ENCODE data around the gene CHEK2.
"Not testable (repeated sequence)": the region's sequence is repeated elsewhere in the genome, so short reads cannot be mapped to it uniquely, and the experiment has no call there.

Gene CHEK2

DNA sequence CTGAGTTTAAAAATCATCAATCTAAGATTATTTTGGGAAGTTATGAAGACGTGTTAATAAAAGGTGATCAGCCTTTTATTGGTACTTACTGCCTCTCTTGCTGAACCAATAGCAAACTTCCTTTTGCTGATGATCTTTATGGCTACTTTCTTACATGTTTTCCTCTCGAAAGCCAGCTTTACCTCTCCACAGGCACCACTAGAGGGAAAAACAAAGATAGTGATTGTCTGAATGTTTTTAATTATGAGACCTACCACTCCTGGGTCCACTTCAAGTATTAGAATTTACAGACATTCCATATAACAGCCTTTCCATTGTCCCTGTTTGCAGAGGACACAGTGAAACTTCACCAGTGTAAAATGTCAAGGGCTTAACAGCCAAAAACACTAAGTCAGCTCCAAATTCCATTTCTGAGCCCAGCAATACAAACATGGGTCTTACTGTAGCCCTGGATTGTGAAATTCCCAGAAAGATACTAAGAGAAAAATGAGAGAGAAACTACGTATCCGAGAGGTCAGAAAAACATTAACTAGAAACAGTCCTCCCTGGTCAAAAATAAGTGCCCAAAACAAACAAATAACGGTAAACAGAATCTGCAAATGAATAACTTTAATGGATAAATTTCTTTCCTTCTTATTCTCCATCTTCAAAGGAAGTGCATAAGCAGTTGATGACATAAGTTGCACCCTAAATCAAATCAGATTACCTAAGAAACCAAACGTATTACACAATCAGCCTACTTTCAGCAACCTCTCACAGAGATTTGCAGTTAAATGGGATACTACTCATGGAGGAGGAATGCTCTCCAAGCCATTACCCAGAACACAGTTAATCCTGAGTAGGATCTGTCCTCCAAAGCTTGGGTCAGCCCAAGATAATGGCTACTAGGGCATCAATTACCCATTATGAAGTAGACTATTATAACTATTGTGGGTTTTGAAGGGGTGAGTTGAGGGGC lies 29.5 kb downstream of the CHEK2 start:
- H3K4me1 ChIP-seq (ENCODE audit: insufficient read depth, low read length), result no peaks in the 10 kb centered on the region
- no peaks in the 10 kb centered on the region for H3K9me3 ChIP-seq (ENCODE audit: insufficient read depth, low read depth, low read length)
- no peaks in the 10 kb centered on the region for H3K27me3 ChIP-seq (ENCODE audit: insufficient read depth, low read length)
- H3K9ac ChIP-seq (ENCODE audit: low read depth, low read length), result no peak overlapping the region
- H3K36me3 ChIP-seq (ENCODE audit: insufficient read depth, low read length), result peaks cover 70% of the 10 kb centered on the region
- H3K4me3 ChIP-seq (ENCODE audit: low read length), result no peak overlapping the region
- 90% methylated on average over 6 of the region's 6 CpGs for WGBS
- H3K27ac ChIP-seq (ENCODE audit: low read depth, low read length), result no peak overlapping the region

DNA sequence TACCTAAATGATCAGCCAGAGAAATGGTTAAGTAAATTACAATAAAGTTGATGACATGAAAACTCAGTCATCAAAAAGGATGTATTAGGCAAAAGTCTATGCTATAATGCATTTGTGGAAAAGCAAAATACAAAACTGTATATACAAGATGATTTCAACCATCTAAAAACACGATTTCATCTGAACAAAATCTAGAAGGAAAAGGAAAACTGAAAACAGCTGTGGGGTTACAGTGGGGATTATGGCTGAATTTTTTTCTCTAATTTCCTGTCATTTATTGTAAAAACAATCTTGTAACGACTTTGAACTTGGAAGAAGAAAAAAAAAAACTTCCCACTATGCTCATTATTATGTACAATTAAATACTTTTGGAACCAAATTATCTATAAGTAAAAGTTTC lies 30.3 kb downstream of the CHEK2 start:
- Histone ChIP-seq H3K4me1 (ENCODE audit: insufficient read depth, low read length) (no peaks in the 10 kb centered on the region), H3K36me3 (ENCODE audit: insufficient read depth, low read length) (peaks cover 71% of the 10 kb centered on the region), H3K4me3 (ENCODE audit: low read length) (no peak overlapping the region), H3K27ac (ENCODE audit: low read depth, low read length) (no peak overlapping the region), H3K9me3 (ENCODE audit: insufficient read depth, low read depth, low read length) (no peaks in the 10 kb centered on the region), H3K9ac (ENCODE audit: low read depth, low read length) (no peak overlapping the region), H3K27me3 (ENCODE audit: insufficient read depth, low read length) (no peaks in the 10 kb centered on the region)
- WGBS, result no CpG with 5 or more reads among the region's 2 CpGs

DNA sequence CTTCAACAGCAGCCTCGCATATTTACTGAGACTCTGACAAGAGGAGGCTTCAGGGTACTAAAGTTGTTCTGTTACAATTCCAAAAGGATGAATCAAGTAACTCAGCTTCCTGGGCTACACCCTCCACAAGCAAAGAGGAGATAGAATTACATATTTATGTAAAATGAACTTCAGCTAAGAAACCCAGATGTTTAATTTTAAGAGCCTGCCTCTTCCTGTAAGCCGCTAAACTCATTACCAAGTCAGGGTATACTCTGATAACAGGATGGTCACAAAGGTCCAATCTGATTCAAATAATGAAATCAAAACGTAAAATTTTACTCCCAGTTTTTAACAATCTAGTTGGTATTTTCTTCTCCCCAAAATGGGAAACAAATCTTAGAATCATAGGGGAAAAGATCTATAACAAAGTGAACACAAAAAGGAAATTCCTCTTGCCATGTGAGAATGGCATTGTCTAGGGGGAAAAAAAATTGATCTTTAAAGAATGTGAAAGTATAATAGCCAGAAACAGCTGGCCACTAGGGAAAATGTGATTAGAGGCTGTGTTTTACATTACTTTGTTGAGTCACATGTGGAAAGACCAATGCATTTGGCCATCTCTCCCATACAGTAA lies 30.9 kb downstream of the CHEK2 start:
- H3K4me3 ChIP-seq (ENCODE audit: low read length), result no peak overlapping the region
- H3K27ac ChIP-seq (ENCODE audit: low read depth, low read length), result no peak overlapping the region
- no peaks in the 10 kb centered on the region for H3K27me3 ChIP-seq (ENCODE audit: insufficient read depth, low read length)
- H3K9me3 ChIP-seq (ENCODE audit: insufficient read depth, low read depth, low read length), result no peaks in the 10 kb centered on the region
- peaks cover 77% of the 10 kb centered on the region for H3K36me3 ChIP-seq (ENCODE audit: insufficient read depth, low read length)
- H3K4me1 ChIP-seq (ENCODE audit: insufficient read depth, low read length), result no peaks in the 10 kb centered on the region
- H3K9ac ChIP-seq (ENCODE audit: low read depth, low read length), result no peak overlapping the region
- 96% methylated on average over 3 of the region's 3 CpGs for WGBS

DNA sequence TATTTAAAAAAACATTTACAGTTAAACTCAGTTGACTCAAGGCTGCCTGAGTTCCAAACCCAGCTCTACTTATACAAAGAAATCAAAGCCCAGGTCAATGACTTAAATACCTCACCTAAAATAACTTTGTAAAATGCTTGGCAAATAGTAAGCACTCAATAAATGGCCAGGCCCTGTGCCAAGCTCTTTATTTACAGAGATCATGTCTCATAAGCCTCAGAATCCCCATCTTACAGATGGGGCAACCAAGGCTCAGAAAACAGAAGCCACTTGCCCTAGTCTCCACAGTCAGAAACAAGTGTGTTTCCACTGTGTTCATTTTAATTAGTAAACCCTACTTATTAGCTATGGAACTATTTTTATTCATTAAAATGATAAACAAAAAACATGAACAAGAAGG lies 31.5 kb downstream of the CHEK2 start:
- no peak overlapping the region for H3K9ac ChIP-seq (ENCODE audit: low read depth, low read length)
- no peak overlapping the region for H3K27ac ChIP-seq (ENCODE audit: low read depth, low read length)
- H3K4me1 ChIP-seq (ENCODE audit: insufficient read depth, low read length), result no peaks in the 10 kb centered on the region

DNA sequence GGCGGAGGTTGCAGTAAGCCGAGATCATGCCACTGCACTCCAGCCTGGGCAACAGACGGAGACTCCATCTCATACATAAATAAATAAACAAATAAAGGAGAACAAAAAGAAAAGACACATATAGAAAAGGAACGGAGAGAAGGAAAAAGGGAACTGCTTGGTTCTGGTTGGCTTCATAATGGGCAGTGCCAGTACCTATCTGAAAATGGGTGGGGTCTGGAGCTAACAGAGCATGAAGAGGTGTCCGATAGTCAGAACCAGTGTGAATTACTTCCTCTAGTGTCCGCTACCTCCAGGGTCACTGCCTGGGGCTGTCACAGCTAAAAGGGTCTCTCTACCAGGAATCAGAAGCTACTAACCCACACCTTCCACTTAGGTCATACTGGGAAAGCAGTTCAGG lies 34.8 kb downstream of the CHEK2 start:
- Histone ChIP-seq H3K27me3 (ENCODE audit: insufficient read depth, low read length) (no peaks in the 10 kb centered on the region), H3K9me3 (ENCODE audit: insufficient read depth, low read depth, low read length) (no peaks in the 10 kb centered on the region), H3K9ac (ENCODE audit: low read depth, low read length) (no peak overlapping the region), H3K27ac (ENCODE audit: low read depth, low read length) (no peak overlapping the region), H3K36me3 (ENCODE audit: insufficient read depth, low read length) (peaks cover 82% of the 10 kb centered on the region), H3K4me3 (ENCODE audit: low read length) (no peak overlapping the region), H3K4me1 (ENCODE audit: insufficient read depth, low read length) (no peaks in the 10 kb centered on the region)
- WGBS, result 95% methylated on average over 5 of the region's 6 CpGs

More for the DNA sequence above, 31.5 kb downstream of the CHEK2 start:
- Histone ChIP-seq H3K9me3 (ENCODE audit: insufficient read depth, low read depth, low read length) (no peaks in the 10 kb centered on the region), H3K36me3 (ENCODE audit: insufficient read depth, low read length) (peaks cover 82% of the 10 kb centered on the region), H3K4me3 (ENCODE audit: low read length) (no peak overlapping the region), H3K27me3 (ENCODE audit: insufficient read depth, low read length) (no peaks in the 10 kb centered on the region)

DNA sequence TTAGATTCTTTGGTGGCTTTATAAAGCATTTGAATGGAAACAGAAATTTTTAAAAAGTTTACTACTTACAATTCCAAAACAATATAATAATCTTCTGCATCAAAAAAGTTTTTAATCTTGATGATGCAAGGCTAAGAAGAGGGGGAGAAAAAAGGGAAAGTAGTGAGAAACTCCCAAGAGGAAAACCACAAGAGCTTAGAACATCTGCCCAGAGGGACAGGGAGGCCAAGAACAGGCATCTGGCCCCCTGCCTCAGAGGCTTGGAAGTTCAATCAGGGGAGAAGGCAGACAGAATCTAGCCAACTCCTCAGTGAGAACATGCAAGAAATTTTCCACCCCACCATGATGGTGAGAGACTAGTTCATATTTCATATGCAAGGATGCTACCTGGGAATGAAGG lies 38.2 kb downstream of the CHEK2 start:
- Histone ChIP-seq H3K4me3 (ENCODE audit: low read length) (no peak overlapping the region), H3K4me1 (ENCODE audit: insufficient read depth, low read length) (no peaks in the 10 kb centered on the region), H3K36me3 (ENCODE audit: insufficient read depth, low read length) (peaks cover 76% of the 10 kb centered on the region), H3K9ac (ENCODE audit: low read depth, low read length) (no peak overlapping the region), H3K27me3 (ENCODE audit: insufficient read depth, low read length) (no peaks in the 10 kb centered on the region), H3K9me3 (ENCODE audit: insufficient read depth, low read depth, low read length) (no peaks in the 10 kb centered on the region), H3K27ac (ENCODE audit: low read depth, low read length) (no peak overlapping the region)

DNA sequence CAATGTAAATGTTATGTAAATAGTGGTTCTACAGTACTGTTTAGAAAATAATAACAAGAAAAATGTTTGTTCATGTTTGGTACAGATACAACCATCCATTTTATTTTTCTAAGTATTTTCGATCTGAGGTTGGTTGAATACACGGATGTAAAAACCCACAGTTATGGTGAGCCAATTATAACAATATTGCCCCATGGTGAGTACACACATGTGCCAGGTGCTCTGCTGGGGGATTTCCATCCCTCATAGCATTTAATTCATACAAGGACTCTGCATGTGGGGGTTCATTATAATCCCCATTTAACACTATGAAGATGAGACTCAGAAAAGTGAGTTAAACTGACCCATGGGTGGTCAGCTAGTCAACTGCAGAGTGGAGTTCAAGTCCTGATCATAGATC lies 38.7 kb downstream of the CHEK2 start:
- Histone ChIP-seq H3K4me1 (ENCODE audit: insufficient read depth, low read length) (no peaks in the 10 kb centered on the region), H3K27me3 (ENCODE audit: insufficient read depth, low read length) (no peaks in the 10 kb centered on the region), H3K9ac (ENCODE audit: low read depth, low read length) (no peak overlapping the region), H3K4me3 (ENCODE audit: low read length) (no peak overlapping the region), H3K36me3 (ENCODE audit: insufficient read depth, low read length) (peaks cover 74% of the 10 kb centered on the region), H3K27ac (ENCODE audit: low read depth, low read length) (no peak overlapping the region), H3K9me3 (ENCODE audit: insufficient read depth, low read depth, low read length) (no peaks in the 10 kb centered on the region)
- WGBS, result 91% methylated on average over 2 of the region's 2 CpGs

DNA sequence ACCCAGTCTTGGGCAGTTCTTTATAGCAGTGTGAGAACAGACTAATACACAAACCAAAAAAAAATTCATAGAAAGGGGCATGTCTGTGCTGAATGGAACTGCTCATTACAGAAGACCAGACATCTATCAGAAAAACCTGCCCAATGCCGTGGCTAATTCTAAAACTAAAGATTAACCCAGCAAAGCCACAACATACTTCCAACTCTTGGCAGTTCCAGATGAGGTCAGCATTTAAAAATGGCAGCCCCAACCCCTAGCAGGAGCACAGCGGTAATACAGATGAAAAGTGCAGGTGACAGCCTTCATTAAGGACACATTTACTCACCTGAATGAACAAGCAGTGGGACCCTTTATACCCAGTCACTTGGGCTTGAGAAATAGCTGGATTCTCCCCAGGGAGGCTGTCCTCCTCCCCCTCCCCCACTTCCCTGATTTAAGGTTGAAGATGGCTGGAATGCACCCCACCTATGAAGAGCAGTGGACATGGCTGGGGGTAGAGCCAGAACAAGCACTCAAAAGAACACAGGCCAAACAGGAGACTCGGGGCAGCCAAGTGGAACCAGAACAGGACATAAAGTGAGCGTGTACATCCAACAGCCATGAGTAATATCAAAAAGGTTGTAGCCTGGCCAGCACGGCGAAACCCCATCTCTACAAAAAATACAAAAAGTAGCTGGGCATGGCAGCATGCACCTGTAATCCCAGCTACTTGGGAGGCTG lies 48.4 kb downstream of the CHEK2 start:
- H3K9ac ChIP-seq (ENCODE audit: low read depth, low read length); H3K4me1 ChIP-seq (ENCODE audit: insufficient read depth, low read length); H3K27ac ChIP-seq (ENCODE audit: low read depth, low read length); H3K4me3 ChIP-seq (ENCODE audit: low read length); H3K27me3 ChIP-seq (ENCODE audit: insufficient read depth, low read length); H3K9me3 ChIP-seq (ENCODE audit: insufficient read depth, low read depth, low read length): not testable (repeated sequence)
- WGBS, result 94% methylated on average over 6 of the region's 6 CpGs
- H3K36me3 ChIP-seq (ENCODE audit: insufficient read depth, low read length), result peaks cover 52% of the 10 kb centered on the region

DNA sequence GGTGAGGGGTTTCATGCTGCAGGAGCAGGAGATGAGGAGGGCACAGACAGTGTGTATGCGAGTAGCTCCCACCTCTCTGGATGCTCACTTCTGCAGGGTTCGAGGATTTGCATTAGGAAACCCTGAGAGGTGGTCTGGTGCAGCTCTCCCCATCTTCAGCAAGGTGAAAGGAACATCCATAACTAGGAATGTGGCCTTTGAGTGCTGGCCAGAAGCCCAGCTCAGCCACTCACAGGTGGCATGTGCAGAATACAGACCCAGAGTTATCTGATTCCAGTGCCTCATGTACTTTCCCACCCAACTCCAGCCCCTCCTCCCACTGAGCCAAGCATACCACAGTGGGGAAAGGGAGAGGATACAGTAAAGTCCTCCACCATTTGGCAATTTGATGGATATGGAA lies 51.8 kb downstream of the CHEK2 start:
- not testable (repeated sequence) for H3K4me1 ChIP-seq (ENCODE audit: insufficient read depth, low read length); H3K27ac ChIP-seq (ENCODE audit: low read depth, low read length); H3K9ac ChIP-seq (ENCODE audit: low read depth, low read length); H3K4me3 ChIP-seq (ENCODE audit: low read length); H3K27me3 ChIP-seq (ENCODE audit: insufficient read depth, low read length); H3K9me3 ChIP-seq (ENCODE audit: insufficient read depth, low read depth, low read length)
- H3K36me3 ChIP-seq (ENCODE audit: insufficient read depth, low read length), result peaks cover 40% of the 10 kb centered on the region
- 98% methylated on average over 2 of the region's 2 CpGs for WGBS

DNA sequence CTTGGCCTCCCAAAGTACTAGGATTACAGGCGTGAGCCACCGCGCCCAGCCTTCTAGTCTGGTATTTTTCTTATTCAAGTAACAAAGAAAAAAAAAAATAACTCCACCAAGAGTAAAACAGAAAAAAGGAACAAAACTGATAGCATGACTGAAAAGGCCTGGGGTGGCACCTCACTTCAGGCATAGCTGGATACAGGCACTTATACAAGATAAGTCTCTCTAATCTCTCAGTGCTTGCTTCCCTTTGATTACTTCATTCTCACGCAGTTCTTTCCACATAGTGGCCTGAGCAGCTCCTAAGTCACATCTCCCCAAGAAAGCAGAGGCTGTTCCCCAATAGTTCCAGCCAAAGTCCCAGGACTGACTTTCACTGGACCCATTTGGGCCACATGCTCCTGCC lies 58.7 kb downstream of the CHEK2 start:
- H3K4me1 ChIP-seq (ENCODE audit: insufficient read depth, low read length); H3K27me3 ChIP-seq (ENCODE audit: insufficient read depth, low read length); H3K27ac ChIP-seq (ENCODE audit: low read depth, low read length); H3K4me3 ChIP-seq (ENCODE audit: low read length); H3K9ac ChIP-seq (ENCODE audit: low read depth, low read length); H3K9me3 ChIP-seq (ENCODE audit: insufficient read depth, low read depth, low read length): not testable (repeated sequence)
- peaks cover 13% of the 10 kb centered on the region for H3K36me3 ChIP-seq (ENCODE audit: insufficient read depth, low read length)
- 87% methylated on average over 1 of the region's 4 CpGs for WGBS

DNA sequence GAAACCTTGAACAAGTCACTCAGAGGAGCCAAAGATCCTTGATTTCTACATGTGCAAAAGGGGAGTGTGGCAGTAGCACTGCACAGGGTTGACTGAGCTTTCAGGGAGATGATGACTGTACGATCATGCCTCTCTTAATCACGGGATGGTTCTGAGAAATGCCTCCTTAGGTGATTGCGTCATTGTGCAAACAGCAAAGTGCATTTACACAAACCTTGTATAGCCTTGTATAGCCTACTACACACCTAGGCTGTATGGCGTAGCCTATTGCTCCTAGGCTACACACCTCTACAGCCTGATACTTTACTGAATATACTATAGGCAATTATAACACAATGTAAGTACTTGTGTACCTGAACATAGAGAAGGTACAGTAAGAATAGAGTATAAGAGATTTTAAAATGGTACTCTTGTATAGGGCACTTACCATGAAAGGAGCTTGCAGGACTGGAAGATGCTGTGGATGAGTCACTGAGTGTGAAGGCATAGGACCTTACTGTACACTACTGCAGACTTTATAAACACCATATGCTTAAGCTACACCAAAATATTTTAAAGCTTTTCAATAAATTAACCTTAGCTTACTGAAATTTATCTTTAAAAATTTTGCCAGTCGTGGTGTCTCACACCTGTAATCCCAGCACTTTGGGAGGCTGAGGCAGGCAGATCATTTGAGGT lies 60.7 kb downstream of the CHEK2 start:
- not testable (repeated sequence) for H3K9me3 ChIP-seq (ENCODE audit: insufficient read depth, low read depth, low read length); H3K27me3 ChIP-seq (ENCODE audit: insufficient read depth, low read length); H3K27ac ChIP-seq (ENCODE audit: low read depth, low read length); H3K9ac ChIP-seq (ENCODE audit: low read depth, low read length); H3K4me3 ChIP-seq (ENCODE audit: low read length); H3K36me3 ChIP-seq (ENCODE audit: insufficient read depth, low read length); H3K4me1 ChIP-seq (ENCODE audit: insufficient read depth, low read length)
- 97% methylated on average over 4 of the region's 5 CpGs for WGBS
